C4-2B (cell line): ENCODE data around the gene AMIGO3.

Source experiments
- H3K27ac ChIP-seq: fragments of 450-650 bp; 2 replicates; pipeline ENCODE4 v1.5.1; 2017
- ZFX ChIP-seq: fragments of 450-650 bp; IDR thresholded peaks from 2 replicates; pipeline ENCODE4 v1.6.1; 2017
- TF ChIP-seq, protein P1 (sequence below): fragments of 450-650 bp; conservative IDR thresholded peaks from 2 replicates; pipeline ENCODE4 v1.5.1; 2017; ENCODE audit warnings: mild to moderate bottlenecking

AMIGO3 gene

DNA sequence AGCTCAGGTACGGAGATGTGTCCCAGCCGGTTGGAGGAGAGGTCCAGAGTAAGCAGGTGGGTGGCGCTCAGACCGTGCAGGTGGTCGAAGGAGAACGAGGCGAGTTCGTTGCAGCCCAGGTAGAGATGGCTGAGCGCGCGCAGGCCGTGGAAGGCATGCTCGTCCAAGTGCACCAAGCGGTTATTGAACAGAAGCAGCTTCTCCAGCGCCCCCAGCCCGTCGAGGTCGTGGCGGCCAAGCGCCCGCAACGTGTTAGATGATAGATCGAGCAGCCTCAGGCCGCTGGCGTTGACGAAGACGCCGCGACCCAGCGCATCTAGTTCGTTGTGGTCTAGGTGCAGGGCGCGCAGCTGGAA is 648 bp downstream of the AMIGO3 start:
- no peak for TF ChIP-seq ZFX
- TF ChIP-seq, protein P1, sequence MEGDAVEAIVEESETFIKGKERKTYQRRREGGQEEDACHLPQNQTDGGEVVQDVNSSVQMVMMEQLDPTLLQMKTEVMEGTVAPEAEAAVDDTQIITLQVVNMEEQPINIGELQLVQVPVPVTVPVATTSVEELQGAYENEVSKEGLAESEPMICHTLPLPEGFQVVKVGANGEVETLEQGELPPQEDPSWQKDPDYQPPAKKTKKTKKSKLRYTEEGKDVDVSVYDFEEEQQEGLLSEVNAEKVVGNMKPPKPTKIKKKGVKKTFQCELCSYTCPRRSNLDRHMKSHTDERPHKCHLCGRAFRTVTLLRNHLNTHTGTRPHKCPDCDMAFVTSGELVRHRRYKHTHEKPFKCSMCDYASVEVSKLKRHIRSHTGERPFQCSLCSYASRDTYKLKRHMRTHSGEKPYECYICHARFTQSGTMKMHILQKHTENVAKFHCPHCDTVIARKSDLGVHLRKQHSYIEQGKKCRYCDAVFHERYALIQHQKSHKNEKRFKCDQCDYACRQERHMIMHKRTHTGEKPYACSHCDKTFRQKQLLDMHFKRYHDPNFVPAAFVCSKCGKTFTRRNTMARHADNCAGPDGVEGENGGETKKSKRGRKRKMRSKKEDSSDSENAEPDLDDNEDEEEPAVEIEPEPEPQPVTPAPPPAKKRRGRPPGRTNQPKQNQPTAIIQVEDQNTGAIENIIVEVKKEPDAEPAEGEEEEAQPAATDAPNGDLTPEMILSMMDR: no peak
- peak overlapping the region; percentile 42 for H3K27ac ChIP-seq

DNA sequence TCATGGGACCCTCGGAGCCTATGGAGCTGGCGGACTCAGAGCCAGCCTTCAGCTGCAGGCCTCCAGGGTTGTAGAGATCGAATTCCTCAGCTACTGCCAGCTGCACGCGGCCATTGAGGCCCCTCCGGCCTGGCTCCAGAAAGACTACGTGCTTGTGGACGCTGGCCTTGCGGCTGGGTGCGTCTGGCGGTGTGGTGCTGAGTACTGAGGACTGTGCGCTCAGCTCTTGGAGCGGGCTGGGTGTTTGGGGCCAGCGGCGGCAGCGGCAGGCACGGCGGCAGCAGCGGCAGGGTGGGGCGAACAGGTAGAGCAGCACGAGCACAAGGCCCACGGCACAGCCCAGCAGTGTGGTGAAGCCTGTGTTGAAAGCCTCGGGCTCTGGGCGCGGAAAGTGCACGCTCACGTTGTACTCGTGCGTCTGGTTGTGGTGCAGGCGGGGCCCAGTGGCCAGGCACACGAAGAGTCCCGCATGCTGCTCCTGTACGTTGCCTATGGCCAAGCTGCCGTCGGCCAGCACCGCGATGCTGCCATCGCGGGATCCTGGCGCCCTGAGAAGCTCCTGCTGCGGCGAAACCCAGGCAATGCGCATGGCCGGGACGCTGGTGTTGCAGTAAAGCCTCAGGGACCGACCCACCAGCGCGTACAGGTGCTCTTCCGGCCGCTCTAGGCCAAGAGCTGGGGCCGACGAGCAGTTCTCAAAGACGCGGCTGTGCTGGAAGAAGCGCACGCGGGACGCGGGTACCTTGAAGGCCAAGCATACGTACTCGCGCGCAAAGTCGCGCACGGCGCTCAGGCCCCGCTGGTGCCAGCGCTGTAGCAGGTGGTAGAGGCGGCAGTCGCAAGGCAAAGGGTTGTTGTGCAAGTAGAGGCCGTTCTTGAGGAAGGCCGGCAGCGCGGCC is 1.3 kb downstream of the AMIGO3 start:
- TF ChIP-seq ZFX: no peak
- TF ChIP-seq, protein P1: no peak
- no peak overlapping the region for H3K27ac ChIP-seq

DNA sequence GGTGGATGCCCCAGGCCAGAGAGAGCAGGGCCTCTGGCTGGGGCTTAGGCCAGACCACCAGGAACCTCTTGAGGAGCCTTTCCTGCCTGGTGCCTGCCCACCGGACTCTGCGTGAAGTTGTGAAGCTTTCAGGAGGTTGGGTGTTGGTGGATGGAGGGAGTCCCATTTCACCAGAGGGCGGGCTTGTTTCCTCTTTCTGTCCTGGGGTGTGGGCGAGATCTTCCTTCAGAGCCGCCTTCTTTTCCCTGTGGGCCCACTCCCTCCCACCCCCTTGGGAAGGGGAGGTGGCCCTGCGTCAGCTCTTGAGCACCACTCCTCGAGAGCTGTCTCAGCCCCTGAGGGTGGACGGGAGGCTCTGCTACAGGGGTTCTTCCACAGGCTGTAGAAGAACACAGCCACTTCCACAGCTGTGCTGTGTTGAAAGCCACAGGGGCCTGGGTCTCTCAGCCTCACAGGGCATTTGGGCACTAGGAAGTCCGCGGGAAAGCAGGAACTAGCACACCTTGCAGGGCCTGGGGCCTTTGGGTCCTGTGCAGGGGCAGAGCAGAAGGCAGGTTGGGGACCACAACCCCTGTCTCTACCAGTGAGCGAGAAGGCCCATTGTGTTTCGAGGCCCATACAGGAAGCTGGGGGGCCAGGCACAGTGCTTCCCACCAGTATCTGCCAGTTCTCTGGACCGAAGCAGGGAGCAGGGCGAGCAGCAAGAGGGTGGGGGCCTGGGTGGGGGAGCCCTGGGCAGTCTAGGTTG is 2.1 kb downstream of the AMIGO3 start:
- H3K27ac ChIP-seq: no peak overlapping the region
- no peak for TF ChIP-seq ZFX
- TF ChIP-seq, protein P1: no peak

DNA sequence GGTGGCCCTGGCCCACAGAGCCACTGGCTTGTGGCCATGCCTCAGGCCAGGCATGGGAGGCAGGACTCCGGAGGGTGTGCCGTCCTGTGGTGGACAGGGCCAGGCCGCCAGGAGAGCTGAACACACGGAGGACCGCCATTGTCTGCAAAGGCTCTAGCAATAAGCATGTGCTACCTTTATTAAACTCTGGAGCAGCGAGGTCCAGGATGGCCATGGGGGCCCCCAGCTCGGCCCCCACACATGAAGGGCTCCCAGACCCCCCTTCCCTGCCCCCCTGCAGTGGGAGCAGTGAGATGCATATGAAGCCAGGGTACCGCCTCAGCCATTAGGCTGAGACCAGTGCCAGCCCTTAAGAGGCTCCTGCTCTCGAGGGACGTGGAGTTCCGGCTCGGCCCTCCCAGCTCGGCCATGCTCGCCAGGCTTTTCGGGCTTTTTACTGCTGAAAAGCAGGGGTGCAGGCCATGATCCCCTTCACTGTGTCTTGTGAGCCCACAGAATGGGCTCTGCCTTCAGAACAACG is 2.7 kb downstream of the AMIGO3 start:
- TF ChIP-seq ZFX: no peak
- TF ChIP-seq, protein P1: no peak
- no peak overlapping the region for H3K27ac ChIP-seq

DNA sequence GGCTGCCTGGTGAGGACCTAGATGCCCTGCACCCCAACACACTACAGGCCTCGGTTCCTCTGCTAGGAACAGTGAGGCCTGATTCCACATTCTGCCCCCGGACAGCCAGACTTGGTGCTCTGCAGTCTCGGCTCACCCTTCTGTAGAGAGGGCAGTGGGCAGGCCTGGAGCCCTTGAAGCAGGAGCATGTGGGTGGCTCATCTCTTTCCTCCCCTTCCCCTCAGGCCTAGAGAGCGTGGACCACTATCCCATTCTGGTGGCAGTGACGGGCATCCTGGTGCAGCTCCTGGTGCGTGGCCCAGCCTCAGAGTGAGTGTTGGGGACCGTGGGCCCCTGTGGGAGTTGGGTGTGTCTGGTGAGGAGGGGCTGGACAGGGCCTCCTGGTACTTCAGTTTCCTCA is 3.3 kb downstream of the AMIGO3 start:
- no peak for TF ChIP-seq ZFX
- TF ChIP-seq, protein P1: no peak
- no peak overlapping the region for H3K27ac ChIP-seq

DNA sequence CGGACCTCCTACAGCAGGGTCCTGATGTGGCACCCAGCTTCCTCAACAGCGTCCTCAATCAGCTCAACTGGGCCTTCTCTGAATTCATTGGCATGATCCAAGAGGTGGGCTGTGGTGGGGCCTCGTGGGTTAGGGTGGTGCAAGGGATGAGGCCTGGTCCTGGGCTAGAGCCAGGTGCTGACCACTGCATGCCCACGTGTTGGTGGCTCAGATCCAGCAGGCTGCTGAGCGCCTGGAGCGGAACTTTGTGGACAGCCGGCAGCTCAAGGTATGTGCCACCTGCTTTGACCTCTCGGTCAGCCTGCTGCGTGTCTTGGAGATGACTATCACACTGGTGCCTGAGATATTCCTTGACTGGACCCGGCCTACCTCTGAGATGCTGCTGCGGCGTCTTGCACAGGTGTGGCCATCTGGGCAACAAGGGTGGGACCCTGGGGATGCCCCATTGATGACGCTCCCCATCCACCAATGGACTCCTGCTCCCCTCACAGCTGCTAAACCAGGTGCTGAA is 3.8 kb downstream of the AMIGO3 start:
- TF ChIP-seq, protein P1: no peak
- no peak for TF ChIP-seq ZFX
- H3K27ac ChIP-seq: no peak overlapping the region
